CD4-positive, alpha-beta T cell treated with Interleukin-1 beta for 1 hour (primary cell): ENCODE measurements around the gene OR2A14.
"Not testable (repeated sequence)": the region's sequence is repeated elsewhere in the genome, so short reads cannot be mapped to it uniquely, and the experiment has no call there.

Source experiments
- DNase-seq, 2 donors: peaks; one replicate each; pipeline ENCODE4 v3.0.0-alpha.2; 2020 to 2022

The OR2A14 gene

GRCh38 chr7:144158861-144159260, 35.9 kb downstream of the OR2A14 start:
- DNase-seq = no peak

DNA sequence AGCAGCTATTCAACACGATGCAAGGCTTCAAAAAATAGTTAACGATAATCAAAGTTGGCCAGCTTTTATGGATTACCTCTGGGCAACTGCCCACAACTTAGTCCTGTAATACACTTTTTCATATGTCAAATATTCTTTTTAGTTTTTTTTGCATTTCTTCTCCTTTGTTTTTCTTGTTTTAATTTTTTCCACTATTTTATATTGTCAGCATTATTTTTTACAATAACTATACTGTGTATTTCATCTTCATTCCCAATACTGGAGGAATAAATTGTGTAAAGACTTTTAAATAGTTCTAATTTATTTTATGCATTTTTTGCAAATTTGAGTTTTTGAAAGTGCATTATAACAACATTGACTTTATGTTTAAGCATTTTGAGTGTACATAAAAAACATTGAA, 41.8 kb downstream of the OR2A14 start:
- no peak for DNase-seq

DNA sequence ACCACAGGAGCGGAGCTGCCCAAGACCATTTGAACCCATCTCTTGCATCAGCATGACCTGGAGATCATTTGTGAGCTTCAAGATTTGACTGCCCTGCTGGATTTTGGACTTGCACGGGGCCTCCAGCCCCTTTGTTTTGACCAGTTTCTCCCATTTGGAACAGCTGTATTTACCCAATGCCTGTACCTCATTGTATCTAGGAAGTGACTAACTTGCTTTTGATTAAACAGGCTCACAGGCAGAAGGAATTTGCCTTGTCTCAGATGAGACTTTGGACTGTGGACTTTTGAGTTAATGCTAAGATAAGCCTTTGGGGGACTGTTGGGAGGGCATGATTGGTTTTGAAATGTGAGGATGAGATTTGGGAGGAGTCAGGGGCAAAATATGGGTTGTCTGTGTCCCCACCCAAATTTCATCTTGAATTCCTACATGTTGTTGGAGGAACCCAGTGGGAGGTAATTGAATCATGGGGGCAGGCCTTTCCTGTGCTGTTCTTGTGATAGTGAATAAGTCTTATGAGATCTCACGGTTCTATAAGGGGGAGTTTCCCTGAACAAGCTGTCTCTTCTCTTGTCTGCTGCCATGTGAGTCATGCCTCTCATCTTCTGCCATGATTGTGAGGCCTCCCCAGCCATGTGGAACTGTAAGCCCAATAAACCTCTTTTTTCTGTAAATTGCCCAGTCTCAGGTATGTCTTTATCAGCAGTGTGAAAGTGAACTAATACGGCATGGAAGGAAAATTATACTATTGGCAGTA, 48.8 kb downstream of the OR2A14 start:
- not testable (repeated sequence) for DNase-seq

GRCh38 chr7:144174613-144175012, 51.6 kb downstream of the OR2A14 start:
- DNase-seq = no peak

- peak; percentile 49 to 58 for DNase-seq
Observed at GRCh38 chr7:144178380-144179164, 55.6 kb downstream of the OR2A14 start.

- DNase-seq = not testable (repeated sequence)
Observed at GRCh38 chr7:144179165-144179479, 56.1 kb downstream of the OR2A14 start.
